HG03025 (cell line): ENCODE data around the gene GOLM1.
"Not testable (repeated sequence)": the region's sequence is repeated elsewhere in the genome, so short reads cannot be mapped to it uniquely, and the experiment has no call there.

ENCODE experiments used
- ATAC-seq: cut with Tn5 transposase; IDR thresholded peaks from one replicate; pipeline ENCODE4 v1.9.1; 2021; ENCODE audit warnings: mild to moderate bottlenecking, moderate library complexity; ENCODE audit not compliant: unreplicated experiment, low FRiP score

Gene GOLM1

GRCh38 chr9:86098824-86099700 is at the start of gene GOLM1:
GOLM1 (minus strand) TSS chr9:86099558; CDS start chr9:86079320, 20,238 bp downstream.
- ATAC-seq: peak; percentile 69

GRCh38 chr9:86146671-86147070 is 47.3 kb upstream of the GOLM1 start:
- not testable (repeated sequence) for ATAC-seq

- ATAC-seq: not testable (repeated sequence)
These were observed 46.6 kb upstream of the GOLM1 start for GRCh38 chr9:86145960-86146359.

- ATAC-seq: no peak
These were observed 43.6 kb upstream of the GOLM1 start for GRCh38 chr9:86142973-86143372.

GRCh38 chr9:86141843-86142242 is 42.5 kb upstream of the GOLM1 start:
- ATAC-seq: no peak

- no peak for ATAC-seq
These were observed 36.0 kb upstream of the GOLM1 start for GRCh38 chr9:86135371-86135770.

- ATAC-seq: no peak
These were observed 35.0 kb upstream of the GOLM1 start for GRCh38 chr9:86134361-86134760.

GRCh38 chr9:86128235-86128822 is 29.0 kb upstream of the GOLM1 start:
- no peak for ATAC-seq

- no peak for ATAC-seq
These were observed 27.9 kb upstream of the GOLM1 start for GRCh38 chr9:86126998-86127972.

- ATAC-seq: no peak
These were observed 23.0 kb upstream of the GOLM1 start for GRCh38 chr9:86122311-86122710.

GRCh38 chr9:86119457-86119856 is 20.1 kb upstream of the GOLM1 start:
- ATAC-seq: no peak

GRCh38 chr9:86116425-86116824 is 17.1 kb upstream of the GOLM1 start:
- ATAC-seq: no peak

- ATAC-seq: no peak
These were observed 16.5 kb upstream of the GOLM1 start for GRCh38 chr9:86115886-86116285.

GRCh38 chr9:86112057-86112456 is 12.7 kb upstream of the GOLM1 start:
- ATAC-seq: no peak

- no peak for ATAC-seq
These were observed 3.3 kb upstream of the GOLM1 start for GRCh38 chr9:86102626-86103025.

- peak; percentile 30 for ATAC-seq
These were observed 475 bp upstream of the GOLM1 start for GRCh38 chr9:86099701-86100364.

GRCh38 chr9:86097510-86098224 is 1.7 kb downstream of the GOLM1 start:
- ATAC-seq: no peak

GRCh38 chr9:86096386-86096785 is 3.0 kb downstream of the GOLM1 start:
- ATAC-seq: no peak

GRCh38 chr9:86093788-86094555 is 5.4 kb downstream of the GOLM1 start:
- ATAC-seq: no peak
